ENCODE results near the gene GALNT8. TPM values are rescaled to one million over a fixed set of nuclear protein-coding genes. Genes with fewer than 3 reads are reported as not detected.

Gene GALNT8, protein sequence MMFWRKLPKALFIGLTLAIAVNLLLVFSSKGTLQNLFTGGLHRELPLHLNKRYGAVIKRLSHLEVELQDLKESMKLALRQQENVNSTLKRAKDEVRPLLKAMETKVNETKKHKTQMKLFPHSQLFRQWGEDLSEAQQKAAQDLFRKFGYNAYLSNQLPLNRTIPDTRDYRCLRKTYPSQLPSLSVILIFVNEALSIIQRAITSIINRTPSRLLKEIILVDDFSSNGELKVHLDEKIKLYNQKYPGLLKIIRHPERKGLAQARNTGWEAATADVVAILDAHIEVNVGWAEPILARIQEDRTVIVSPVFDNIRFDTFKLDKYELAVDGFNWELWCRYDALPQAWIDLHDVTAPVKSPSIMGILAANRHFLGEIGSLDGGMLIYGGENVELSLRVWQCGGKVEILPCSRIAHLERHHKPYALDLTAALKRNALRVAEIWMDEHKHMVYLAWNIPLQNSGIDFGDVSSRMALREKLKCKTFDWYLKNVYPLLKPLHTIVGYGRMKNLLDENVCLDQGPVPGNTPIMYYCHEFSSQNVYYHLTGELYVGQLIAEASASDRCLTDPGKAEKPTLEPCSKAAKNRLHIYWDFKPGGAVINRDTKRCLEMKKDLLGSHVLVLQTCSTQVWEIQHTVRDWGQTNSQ
- 1 to 10 TPM in 1 of 4 donors, under 1 TPM in 2, not detected in 1; 0.29 to 5.8 (median 0.70) TPM for total RNA-seq

DNA sequence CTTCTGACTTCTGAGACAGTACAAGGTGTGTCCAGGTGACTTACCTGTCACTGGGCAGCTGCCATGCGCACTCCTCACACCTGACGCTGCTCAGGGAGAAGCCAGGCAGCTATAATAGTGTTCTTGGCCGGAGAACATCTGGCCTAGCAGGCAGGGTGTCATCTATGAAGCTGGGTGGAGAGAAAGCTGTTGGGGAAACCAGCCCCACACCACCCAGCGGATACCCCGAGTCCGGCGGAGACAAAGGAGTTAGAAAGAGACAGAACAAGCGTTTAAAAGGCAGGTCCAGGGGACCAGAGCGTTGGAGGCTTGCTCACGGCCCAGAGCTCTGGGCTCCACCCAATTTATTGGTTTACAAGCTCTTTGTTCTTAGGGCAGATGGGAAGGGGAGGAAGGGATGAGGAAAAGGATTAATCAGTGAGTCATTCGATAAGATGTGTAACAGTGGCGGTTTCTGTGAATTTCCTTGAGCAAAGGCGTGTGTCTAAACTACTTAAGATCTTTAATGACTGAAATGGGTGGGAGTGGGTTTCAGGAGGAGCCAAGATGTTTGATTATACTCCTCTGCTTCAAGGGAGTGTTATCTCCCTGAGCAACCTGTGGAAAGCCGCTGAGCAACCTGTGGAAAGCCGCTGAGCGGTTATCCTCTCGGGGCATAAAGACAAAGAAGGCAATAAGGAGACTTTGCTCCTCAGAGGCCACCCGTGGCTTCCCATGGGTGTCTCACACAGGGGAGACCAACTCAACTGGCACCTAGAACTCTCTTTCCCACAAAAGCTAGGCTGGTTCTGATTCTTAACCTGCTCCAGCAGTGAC lies at the start of gene GALNT8:
Gene GALNT8 (plus strand): TSS at position 580 of the 816 bp plus-strand sequence. CDS start 278 bp downstream, outside the sequence.
- Histone ChIP-seq H3K27me3 (no peaks in the 10 kb centered on the region), H3K27ac (no peak within 1 kb of the TSS), H3K36me3 (no peaks in the 10 kb centered on the region), H3K4me1 (no peaks in the 10 kb centered on the region), H3K9me3 (no peaks in the 10 kb centered on the region), H3K4me3 (no peak within 1 kb of the TSS)
- no peak for TF ChIP-seq POLR2A (IDR thresholded peaks at IDR 0.05)
- TF ChIP-seq, protein P1, sequence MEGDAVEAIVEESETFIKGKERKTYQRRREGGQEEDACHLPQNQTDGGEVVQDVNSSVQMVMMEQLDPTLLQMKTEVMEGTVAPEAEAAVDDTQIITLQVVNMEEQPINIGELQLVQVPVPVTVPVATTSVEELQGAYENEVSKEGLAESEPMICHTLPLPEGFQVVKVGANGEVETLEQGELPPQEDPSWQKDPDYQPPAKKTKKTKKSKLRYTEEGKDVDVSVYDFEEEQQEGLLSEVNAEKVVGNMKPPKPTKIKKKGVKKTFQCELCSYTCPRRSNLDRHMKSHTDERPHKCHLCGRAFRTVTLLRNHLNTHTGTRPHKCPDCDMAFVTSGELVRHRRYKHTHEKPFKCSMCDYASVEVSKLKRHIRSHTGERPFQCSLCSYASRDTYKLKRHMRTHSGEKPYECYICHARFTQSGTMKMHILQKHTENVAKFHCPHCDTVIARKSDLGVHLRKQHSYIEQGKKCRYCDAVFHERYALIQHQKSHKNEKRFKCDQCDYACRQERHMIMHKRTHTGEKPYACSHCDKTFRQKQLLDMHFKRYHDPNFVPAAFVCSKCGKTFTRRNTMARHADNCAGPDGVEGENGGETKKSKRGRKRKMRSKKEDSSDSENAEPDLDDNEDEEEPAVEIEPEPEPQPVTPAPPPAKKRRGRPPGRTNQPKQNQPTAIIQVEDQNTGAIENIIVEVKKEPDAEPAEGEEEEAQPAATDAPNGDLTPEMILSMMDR (IDR thresholded peaks at IDR 0.05) = no peak
- no peak for DNase-seq
- intact Hi-C loops (cut with DNase I; ENCODE audit: low total_unique reads) = no loop called here

DNA sequence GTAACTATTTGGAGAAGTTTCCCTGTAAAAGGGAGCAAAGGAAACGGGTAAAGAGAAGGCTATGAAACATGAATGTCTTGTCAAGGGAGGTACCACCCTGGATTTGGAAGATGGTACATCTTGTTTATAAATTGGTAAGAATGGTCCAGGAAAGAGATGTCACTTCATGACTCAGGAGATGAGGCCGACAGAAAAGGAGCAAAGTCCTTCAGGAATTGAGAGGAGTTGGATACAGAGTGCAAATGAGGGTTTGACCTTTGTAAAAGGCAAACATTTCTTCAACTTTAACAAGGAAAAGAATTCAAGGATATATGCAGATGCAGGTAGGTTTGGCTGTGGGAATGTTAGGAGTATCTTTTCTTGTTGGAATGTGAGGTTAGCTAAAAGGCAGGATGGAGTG lies 40.5 kb upstream of the GALNT8 start:
- Histone ChIP-seq H3K36me3 (no peaks in the 10 kb centered on the region), H3K4me1 (no peaks in the 10 kb centered on the region), H3K4me3 (no peak overlapping the region), H3K27me3 (no peaks in the 10 kb centered on the region), H3K9me3 (no peaks in the 10 kb centered on the region), H3K27ac (no peak overlapping the region)
- intact Hi-C loops (cut with DNase I; ENCODE audit: low total_unique reads) = no loop called here
- DNase-seq = no peak
- TF ChIP-seq, protein P1 (IDR thresholded peaks at IDR 0.05) = no peak
- TF ChIP-seq POLR2A (IDR thresholded peaks at IDR 0.05) = no peak

DNA sequence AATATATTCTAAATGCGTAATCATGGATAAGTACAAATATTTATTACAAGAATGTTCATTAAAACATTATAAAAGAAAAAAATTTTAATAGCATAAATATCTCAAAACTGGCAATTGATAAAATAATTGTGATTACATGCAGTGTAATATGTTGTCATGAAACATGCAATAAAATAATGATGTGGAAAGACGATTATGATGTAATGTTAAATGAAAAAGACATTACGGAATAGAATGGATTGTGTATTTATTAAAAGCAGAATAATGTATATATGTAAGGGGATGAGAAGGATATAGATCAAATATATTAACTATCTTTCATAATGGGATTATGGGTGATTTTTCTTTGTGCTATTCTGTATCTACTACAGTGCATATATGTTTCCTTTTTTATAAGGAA lies 38.5 kb upstream of the GALNT8 start:
- intact Hi-C loops (cut with DNase I; ENCODE audit: low total_unique reads) = no loop called here
- no peaks in the 10 kb centered on the region for H3K36me3 ChIP-seq
- H3K27me3 ChIP-seq = no peaks in the 10 kb centered on the region
- H3K9me3 ChIP-seq = no peaks in the 10 kb centered on the region
- H3K4me3 ChIP-seq = no peak overlapping the region
- TF ChIP-seq POLR2A (IDR thresholded peaks at IDR 0.05) = no peak
- TF ChIP-seq, protein P1 (IDR thresholded peaks at IDR 0.05) = no peak
- no peaks in the 10 kb centered on the region for H3K4me1 ChIP-seq
- DNase-seq = no peak
- H3K27ac ChIP-seq = no peak overlapping the region

DNA sequence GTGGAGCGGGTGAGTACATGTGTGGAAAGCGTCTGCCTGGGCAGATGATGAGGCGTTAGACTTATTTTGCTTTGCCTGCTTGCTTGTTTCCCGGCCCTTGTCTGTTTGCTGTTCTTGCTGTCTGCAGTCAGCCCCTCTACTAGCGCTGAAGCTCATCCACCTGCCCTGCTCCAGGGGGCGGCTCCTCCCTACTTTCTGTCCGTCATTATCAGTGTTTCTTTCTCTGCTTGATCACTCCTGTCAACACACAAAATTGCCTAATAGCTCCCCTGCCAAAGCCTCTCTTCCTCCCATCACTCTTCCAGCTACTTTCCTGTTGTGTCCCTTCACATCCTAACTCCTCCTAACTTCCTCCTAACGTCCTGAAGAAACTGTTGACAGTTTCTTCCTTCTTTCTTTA lies 34.9 kb upstream of the GALNT8 start:
- Histone ChIP-seq H3K4me1 (no peaks in the 10 kb centered on the region), H3K36me3 (no peaks in the 10 kb centered on the region), H3K27me3 (no peaks in the 10 kb centered on the region), H3K27ac (no peak overlapping the region), H3K4me3 (no peak overlapping the region), H3K9me3 (no peaks in the 10 kb centered on the region)
- intact Hi-C loops (cut with DNase I; ENCODE audit: low total_unique reads) = no loop called here
- TF ChIP-seq, protein P1 (IDR thresholded peaks at IDR 0.05) = no peak
- TF ChIP-seq POLR2A (IDR thresholded peaks at IDR 0.05) = no peak
- no peak for DNase-seq

Measured in uterus (tissue), 4 donors.